IMR-90 (cell line): ENCODE measurements around the gene CFAP251. TPM values are rescaled to one million over a fixed set of nuclear protein-coding genes. Genes with fewer than 3 reads are reported as not detected.

ENCODE experiments used
- ATAC-seq: fragments of 200-7000 bp; cut with Tn5 transposase; 2 replicates; pipeline ENCODE4 v1.9.1; 2020; ENCODE audit warnings: low read depth, mild to moderate bottlenecking, moderate library complexity
- BruUV-seq: library from RNA; stranded (reverse); fragments of 400-500 nt; replicated peaks from 2 replicates; lab custom pipeline; 2021; lab: Mats Ljungman, UMichigan
- CTCF ChIA-PET: fragments of 300-600 bp; formaldehyde crosslinking; extraction: SDS; loops from one replicate; lab custom pipeline; 2021; ENCODE audit warnings: antibody characterized with exemption; lab: Yijun Ruan, JAX
- POLR2A ChIA-PET: fragments of 300-600 bp; sonication (Branson Sonifier 250); formaldehyde crosslinking; loops from one replicate; lab custom pipeline; 2022; ENCODE audit warnings: antibody characterized with exemption; ENCODE audit not compliant: unreplicated experiment; lab: Charles Lee
- DNase-seq: peaks from one replicate; pipeline ENCODE4 v3.0.0; 2013
- H2AFZ ChIP-seq: replicated peaks from 2 replicates; pipeline ENCODE3; 2013; ENCODE audit warnings: low read length, mild to moderate bottlenecking; ENCODE audit not compliant: poor library complexity
- H2AK5ac ChIP-seq: 2 replicates; pipeline ENCODE4 v1.6.1; 2013; ENCODE audit warnings: low read depth, low read length, inconsistent platforms
- H2AK9ac ChIP-seq: replicated peaks from 2 replicates; pipeline ENCODE3; 2013; ENCODE audit warnings: mild to moderate bottlenecking, low read depth, low read length, moderate library complexity; ENCODE audit not compliant: poor library complexity
- H2BK120ac ChIP-seq: 2 replicates; pipeline ENCODE4 v1.6.1; 2013; ENCODE audit warnings: low read depth, low read length, inconsistent platforms
- H2BK15ac ChIP-seq: 3 replicates; pipeline ENCODE4 v1.6.1; 2013; ENCODE audit warnings: low read depth, low read length, inconsistent platforms
- H2BK20ac ChIP-seq: 2 replicates; pipeline ENCODE4 v1.6.1; 2013; ENCODE audit warnings: low read depth, mild to moderate bottlenecking, inconsistent platforms, low read length, moderate library complexity
- H2BK5ac ChIP-seq: 2 replicates; pipeline ENCODE4 v1.6.1; 2013; ENCODE audit warnings: mild to moderate bottlenecking, low read depth, low read length, inconsistent platforms; ENCODE audit not compliant: poor library complexity, severe bottlenecking
- H3K14ac ChIP-seq: replicated peaks from 2 replicates; pipeline ENCODE4 v1.6.1; 2013; ENCODE audit warnings: low read depth, low read length, inconsistent platforms
- H3K18ac ChIP-seq: 2 replicates; pipeline ENCODE4 v1.6.1; 2013; ENCODE audit warnings: low read depth, low read length, control low read depth
- H3K23ac ChIP-seq: 2 replicates; pipeline ENCODE4 v1.6.1; 2013; ENCODE audit warnings: low read depth, low read length, inconsistent platforms
- H3K27ac ChIP-seq: 2 replicates; pipeline ENCODE4 v1.5.1; 2013; ENCODE audit warnings: mild to moderate bottlenecking, control low read depth, low read length; ENCODE audit not compliant: insufficient read depth
- H3K27me3 ChIP-seq: 2 replicates; pipeline ENCODE4 v1.6.1; 2013; ENCODE audit warnings: low read length; ENCODE audit not compliant: control insufficient read depth, insufficient read depth
- H3K36me3 ChIP-seq: 2 replicates; pipeline ENCODE4 v1.6.1; 2013; ENCODE audit warnings: low read length, mixed read lengths; ENCODE audit not compliant: control insufficient read depth, insufficient read depth
- H3K4ac ChIP-seq: 2 replicates; pipeline ENCODE4 v1.6.1; 2013; ENCODE audit warnings: low read depth, low read length, inconsistent platforms
- H3K4me1 ChIP-seq: 2 replicates; pipeline ENCODE4 v1.6.1; 2013; ENCODE audit warnings: low read length, mixed read lengths; ENCODE audit not compliant: control insufficient read depth, insufficient read depth
- H3K4me2 ChIP-seq: 2 replicates; pipeline ENCODE4 v1.6.1; 2013; ENCODE audit warnings: low read depth, mild to moderate bottlenecking, control low read depth, low read length, moderate library complexity
- H3K4me3 ChIP-seq: 2 replicates; pipeline ENCODE4 v1.5.1; 2013; ENCODE audit warnings: low read depth, mild to moderate bottlenecking, control low read depth, low read length, moderate library complexity; ENCODE audit not compliant: insufficient read depth
- H3K56ac ChIP-seq: 2 replicates; pipeline ENCODE4 v1.6.1; 2013; ENCODE audit warnings: low read length, inconsistent platforms; ENCODE audit not compliant: insufficient read depth; ENCODE audit errors: extremely low read depth
- H3K79me1 ChIP-seq, 2 experiments: 2 replicates each; pipeline ENCODE4 v1.6.1; 2013; ENCODE audit warnings: low read length in 2 of 2, inconsistent platforms in 1 of 2, low read depth in 1 of 2
- H3K9ac ChIP-seq: 2 replicates; pipeline ENCODE4 v1.6.1; 2013; ENCODE audit warnings: low read depth, low read length, control low read depth
- H3K9me1 ChIP-seq: 2 replicates; pipeline ENCODE4 v1.6.1; 2013; ENCODE audit warnings: low read length, inconsistent platforms; ENCODE audit not compliant: insufficient read depth
- H3K9me3 ChIP-seq: 2 replicates; pipeline ENCODE4 v1.6.1; 2013; ENCODE audit warnings: low read length; ENCODE audit not compliant: control insufficient read depth, insufficient read depth
- H4K20me1 ChIP-seq: 2 replicates; pipeline ENCODE4 v1.6.1; 2013; ENCODE audit warnings: low read length, inconsistent platforms; ENCODE audit not compliant: insufficient read depth
- H4K5ac ChIP-seq: 2 replicates; pipeline ENCODE4 v1.6.1; 2013; ENCODE audit warnings: mild to moderate bottlenecking, low read depth, low read length, control low read depth
- H4K8ac ChIP-seq, 2 experiments: 2 replicates each; pipeline ENCODE4 v1.6.1; 2013; ENCODE audit warnings: low read depth in 2 of 2, low read length in 2 of 2, control low read depth in 1 of 2, inconsistent platforms in 1 of 2
- H4K91ac ChIP-seq: 2 replicates; pipeline ENCODE4 v1.6.1; 2013; ENCODE audit warnings: low read depth, low read length, inconsistent platforms; ENCODE audit not compliant: insufficient read depth
- BHLHE40 ChIP-seq: fragments of 150-350 bp; IDR thresholded peaks from 2 replicates; pipeline ENCODE4 v1.6.1; 2016; ENCODE audit warnings: mild to moderate bottlenecking, low read depth, low read length
- CEBPB ChIP-seq: IDR thresholded peaks from 2 replicates; pipeline ENCODE4 v1.6.1; 2012; ENCODE audit warnings: low read depth, low read length, improper control_type of control experiment
- MAFK ChIP-seq: IDR thresholded peaks from 2 replicates; pipeline ENCODE4 v1.6.1; 2012; ENCODE audit warnings: low read depth, low read length, improper control_type of control experiment
- MAZ ChIP-seq: IDR thresholded peaks from 2 replicates; pipeline ENCODE4 v1.6.1; 2012; ENCODE audit warnings: low read depth, mild to moderate bottlenecking, low read length, improper control_type of control experiment, moderate library complexity, borderline replicate concordance
- MXI1 ChIP-seq: IDR thresholded peaks from 2 replicates; pipeline ENCODE4 v1.6.1; 2012; ENCODE audit warnings: low read depth, mild to moderate bottlenecking, low read length, moderate library complexity, borderline replicate concordance
- POLR2A ChIP-seq: IDR thresholded peaks from 2 replicates; pipeline ENCODE4 v1.6.1; 2012; ENCODE audit warnings: mild to moderate bottlenecking, low read depth, low read length
- RAD21 ChIP-seq: IDR thresholded peaks from 2 replicates; pipeline ENCODE4 v1.6.1; 2012; ENCODE audit warnings: low read length, improper control_type of control experiment
- RCOR1 ChIP-seq: IDR thresholded peaks from 2 replicates; pipeline ENCODE4 v1.6.1; 2012; ENCODE audit warnings: mild to moderate bottlenecking, low read length, improper control_type of control experiment; ENCODE audit not compliant: insufficient replicate concordance
- RFX5 ChIP-seq: IDR thresholded peaks from 2 replicates; pipeline ENCODE4 v1.8.0; 2012; ENCODE audit warnings: low read depth, mild to moderate bottlenecking, low read length, moderate library complexity
- SMC3 ChIP-seq: fragments of 150-350 bp; IDR thresholded peaks from 2 replicates; pipeline ENCODE4 v1.6.1; 2016; ENCODE audit warnings: low read depth, mild to moderate bottlenecking, antibody characterized with exemption, low read length, moderate library complexity
- WGBS, 2 experiments: methylation state at CpG; one replicate each; pipeline versions ENCODE4 v1.1.5 to v1.1.7; 2013; ENCODE audit warnings: missing lambda C conversion rate in 2 of 2; ENCODE audit not compliant: insufficient read length in 1 of 2; ENCODE audit errors: extremely low coverage in 2 of 2; 5-methylcytosine and 5-hydroxymethylcytosine counted together
- dilution Hi-C: fragments of 300-500 bp; cut with HindIII; formaldehyde crosslinking; loops from one replicate; pipeline ENCODE4 v1.14.3; 2018; ENCODE audit warnings: low sequenced_read_pairs; ENCODE audit not compliant: unreplicated experiment
- in situ Hi-C: fragments of 300-500 bp; cut with MboI; formaldehyde crosslinking; loops from 3 replicates; pipeline ENCODE4 v1.14.3; 2019; ENCODE audit warnings: low sequenced_read_pairs, inconsistent platforms, mixed read lengths
- intact Hi-C: fragments of 100-400 bp; cut with micrococcal nuclease; formaldehyde crosslinking; loops from 2 replicates; pipeline ENCODE4 v1.10.0; 2022
- polyA plus RNA-seq, 3 experiments: library from polyadenylated mRNA; depleted of rRNA; stranded (reverse); fragments of >200 nt; gene quantifications; 2 replicates each; pipeline ENCODE4 v1.2.3, GENCODE V29; 2012; ENCODE audit warnings: low replicate concordance in 1 of 3
- total RNA-seq: library from RNA; depleted of rRNA; stranded (reverse); fragments of >200 nt; gene quantifications from 2 replicates; pipeline ENCODE4 v1.2.3, GENCODE V29; 2012
- TF ChIP-seq, protein P1 (sequence below): fragments of 150-350 bp; IDR thresholded peaks from 2 replicates; pipeline ENCODE4 v1.6.1; 2017; ENCODE audit warnings: mild to moderate bottlenecking, antibody characterized with exemption, low read length, low read depth
- TF ChIP-seq, protein P2 (sequence below): conservative IDR thresholded peaks from 2 replicates; pipeline ENCODE4 v1.5.1; 2012; ENCODE audit warnings: mild to moderate bottlenecking, low read depth, low read length, improper control_type of control experiment

Gene CFAP251
- total and polyA plus RNA-seq, 2 of the 4 experiments (the other 2 are of a cell fraction) = 7.8 to 9.1 TPM

DNA sequence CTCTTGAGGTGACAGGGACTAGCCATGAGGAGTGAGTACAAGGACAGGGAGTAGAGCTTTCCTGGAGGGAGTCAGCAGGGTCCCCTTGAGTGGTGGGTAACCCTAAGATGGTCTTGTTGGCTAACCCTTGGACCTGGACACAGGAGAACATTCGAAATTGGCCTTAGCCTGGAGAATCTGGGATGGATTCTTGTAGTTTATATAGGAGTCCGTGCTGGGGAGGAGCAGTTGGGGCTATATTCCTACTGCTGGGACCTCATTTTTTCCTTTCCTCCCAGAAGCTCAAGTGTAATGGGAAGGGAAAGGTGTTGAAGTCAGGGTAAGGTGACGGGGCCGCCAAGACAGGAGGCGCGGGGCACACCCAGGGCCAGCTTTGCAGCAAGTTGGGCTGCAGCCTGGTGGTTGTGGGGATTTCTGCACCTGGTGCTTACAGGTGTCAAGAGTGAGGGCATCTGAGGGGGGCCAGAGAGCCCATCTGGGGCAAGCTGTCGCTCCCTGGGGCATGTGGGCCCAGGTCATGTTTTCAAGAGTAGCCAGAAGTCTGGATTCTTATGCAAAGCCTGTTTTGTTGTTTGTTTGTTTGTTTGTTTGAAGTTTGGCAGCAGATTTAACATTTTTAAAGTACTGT, 108.4 kb downstream of the CFAP251 start (continued):
- TF ChIP-seq, protein P1, sequence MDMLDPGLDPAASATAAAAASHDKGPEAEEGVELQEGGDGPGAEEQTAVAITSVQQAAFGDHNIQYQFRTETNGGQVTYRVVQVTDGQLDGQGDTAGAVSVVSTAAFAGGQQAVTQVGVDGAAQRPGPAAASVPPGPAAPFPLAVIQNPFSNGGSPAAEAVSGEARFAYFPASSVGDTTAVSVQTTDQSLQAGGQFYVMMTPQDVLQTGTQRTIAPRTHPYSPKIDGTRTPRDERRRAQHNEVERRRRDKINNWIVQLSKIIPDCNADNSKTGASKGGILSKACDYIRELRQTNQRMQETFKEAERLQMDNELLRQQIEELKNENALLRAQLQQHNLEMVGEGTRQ = no peak

DNA sequence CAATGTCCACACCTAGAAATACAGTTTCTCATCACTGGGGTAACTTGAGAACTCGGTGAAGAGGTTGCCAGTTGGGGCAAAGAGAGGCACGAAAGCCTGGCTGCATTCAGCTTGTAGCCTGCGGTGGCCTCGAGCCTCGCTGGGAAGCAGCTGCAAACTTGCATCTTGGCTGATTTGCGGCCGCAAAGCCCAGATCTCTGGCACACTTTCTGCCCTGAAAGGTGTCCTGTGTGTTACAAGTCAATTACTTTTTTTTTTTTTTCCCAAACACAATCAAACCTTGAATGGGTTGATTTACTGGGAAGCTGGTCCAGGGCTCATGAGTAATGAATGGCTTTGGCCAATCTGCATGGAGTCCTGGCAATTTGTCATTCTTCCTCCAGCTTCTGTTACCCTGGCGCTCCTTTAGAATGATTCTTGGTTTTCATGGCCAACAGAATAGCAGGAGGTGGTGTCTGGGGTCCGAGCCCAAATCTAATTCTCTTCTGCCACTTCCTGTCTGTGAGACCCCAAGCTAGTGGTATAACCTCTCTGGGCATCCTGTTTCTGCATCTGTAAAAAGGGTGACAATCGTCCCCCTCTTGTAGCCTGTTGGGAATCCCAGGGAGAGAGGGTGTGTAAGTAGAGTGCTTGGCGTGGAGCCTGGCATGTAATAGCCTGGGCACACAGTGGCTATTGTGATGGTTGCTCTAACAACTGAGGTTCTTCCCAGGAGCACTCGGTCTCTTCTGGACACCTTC, 109.9 kb downstream of the CFAP251 start:
- WGBS, 2 experiments = 70% methylated on average over 7 of the region's 12 CpGs; no CpG with 5 or more reads in 1 of the 2 experiments
- Histone ChIP-seq H2BK5ac (no peak overlapping the region), H2AK9ac (no peak overlapping the region), H4K91ac (no peak overlapping the region), H3K9ac (no peak overlapping the region), H2BK20ac (no peak overlapping the region), H3K56ac (no peak overlapping the region), H3K4me3 (no peak overlapping the region), H3K36me3 (no peaks in the 10 kb centered on the region), H3K79me1 (peaks cover 30 to 75% of the 10 kb centered on the region in 2 experiments), H2AFZ (no peak overlapping the region), H4K5ac (no peak overlapping the region), H3K4me1 (peaks cover 10% of the 10 kb centered on the region), H3K14ac (no peak overlapping the region), H3K23ac (no peak overlapping the region), H2AK5ac (no peak overlapping the region), H4K8ac (no peak overlapping the region), H3K9me3 (no peaks in the 10 kb centered on the region), H2BK15ac (no peak overlapping the region), H3K9me1 (peaks cover 3% of the 10 kb centered on the region), H3K27me3 (no peaks in the 10 kb centered on the region), H3K4ac (no peak overlapping the region), H3K27ac (no peak overlapping the region), H3K18ac (no peak overlapping the region), H2BK120ac (no peak overlapping the region), H3K4me2 (no peak overlapping the region), H4K20me1 (peaks cover 18% of the 10 kb centered on the region)
- in situ Hi-C loops (no loop called here), dilution Hi-C loops (no loop called here), intact Hi-C loops (no loop called here)
- ChIA-PET CTCF (no interaction called here), POLR2A (no interaction called here)
- no TSS peak for BruUV-seq
- DNase-seq (no peak), ATAC-seq (no peak)
- TF ChIP-seq RAD21 (no peak), POLR2A (no peak), RCOR1 (no peak), SMC3 (no peak), MAZ (no peak), BHLHE40 (no peak), RFX5 (no peak), MXI1 (no peak), MAFK (no peak), CEBPB (no peak)
- TF ChIP-seq, protein P2, sequence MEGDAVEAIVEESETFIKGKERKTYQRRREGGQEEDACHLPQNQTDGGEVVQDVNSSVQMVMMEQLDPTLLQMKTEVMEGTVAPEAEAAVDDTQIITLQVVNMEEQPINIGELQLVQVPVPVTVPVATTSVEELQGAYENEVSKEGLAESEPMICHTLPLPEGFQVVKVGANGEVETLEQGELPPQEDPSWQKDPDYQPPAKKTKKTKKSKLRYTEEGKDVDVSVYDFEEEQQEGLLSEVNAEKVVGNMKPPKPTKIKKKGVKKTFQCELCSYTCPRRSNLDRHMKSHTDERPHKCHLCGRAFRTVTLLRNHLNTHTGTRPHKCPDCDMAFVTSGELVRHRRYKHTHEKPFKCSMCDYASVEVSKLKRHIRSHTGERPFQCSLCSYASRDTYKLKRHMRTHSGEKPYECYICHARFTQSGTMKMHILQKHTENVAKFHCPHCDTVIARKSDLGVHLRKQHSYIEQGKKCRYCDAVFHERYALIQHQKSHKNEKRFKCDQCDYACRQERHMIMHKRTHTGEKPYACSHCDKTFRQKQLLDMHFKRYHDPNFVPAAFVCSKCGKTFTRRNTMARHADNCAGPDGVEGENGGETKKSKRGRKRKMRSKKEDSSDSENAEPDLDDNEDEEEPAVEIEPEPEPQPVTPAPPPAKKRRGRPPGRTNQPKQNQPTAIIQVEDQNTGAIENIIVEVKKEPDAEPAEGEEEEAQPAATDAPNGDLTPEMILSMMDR = no peak
- TF ChIP-seq, protein P1 = no peak
